DMS153 treated with DMSO at 0.1 percent for 48 hours (cell line): ENCODE data around the gene RNF20.
"Not testable (repeated sequence)": the region's sequence is repeated elsewhere in the genome, so short reads cannot be mapped to it uniquely, and the experiment has no call there.

ENCODE experiments used
- DNase-seq: peaks from one replicate; lab custom pipeline; 2025; ENCODE audit not compliant: unreplicated experiment; lab: John Stamatoyannopoulos, UW

RNF20 gene

GRCh38 chr9:101536351-101536750 lies 2.7 kb downstream of the RNF20 start:
- no peak for DNase-seq

DNA sequence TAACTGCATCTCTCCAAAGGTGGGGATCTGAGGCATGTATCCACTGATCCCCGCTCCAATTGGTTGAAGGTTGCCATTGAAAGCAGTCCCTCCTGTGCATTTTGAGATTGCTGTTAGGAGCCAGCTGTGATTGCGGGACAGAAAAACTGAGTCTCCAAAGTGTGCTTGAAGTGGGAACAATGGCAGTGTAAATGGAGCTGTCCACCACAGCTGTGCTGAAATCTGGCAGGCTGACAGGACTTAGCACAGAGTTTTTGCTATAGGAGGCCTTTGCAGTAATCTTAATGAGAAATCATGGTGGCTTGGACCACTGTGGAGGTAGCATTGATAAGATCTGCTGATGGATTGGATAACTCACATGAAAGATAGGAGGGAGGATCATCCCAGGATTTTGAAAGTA lies 3.3 kb downstream of the RNF20 start:
- DNase-seq: no peak

- no peak for DNase-seq
Observed at GRCh38 chr9:101540069-101540468, 6.4 kb downstream of the RNF20 start.

GRCh38 chr9:101543098-101543735 lies 9.6 kb downstream of the RNF20 start:
- DNase-seq: no peak

- not testable (repeated sequence) for DNase-seq
Observed at GRCh38 chr9:101549472-101550098, 15.9 kb downstream of the RNF20 start.

GRCh38 chr9:101561740-101562139 lies 28.1 kb downstream of the RNF20 start:
- DNase-seq: no peak

DNA sequence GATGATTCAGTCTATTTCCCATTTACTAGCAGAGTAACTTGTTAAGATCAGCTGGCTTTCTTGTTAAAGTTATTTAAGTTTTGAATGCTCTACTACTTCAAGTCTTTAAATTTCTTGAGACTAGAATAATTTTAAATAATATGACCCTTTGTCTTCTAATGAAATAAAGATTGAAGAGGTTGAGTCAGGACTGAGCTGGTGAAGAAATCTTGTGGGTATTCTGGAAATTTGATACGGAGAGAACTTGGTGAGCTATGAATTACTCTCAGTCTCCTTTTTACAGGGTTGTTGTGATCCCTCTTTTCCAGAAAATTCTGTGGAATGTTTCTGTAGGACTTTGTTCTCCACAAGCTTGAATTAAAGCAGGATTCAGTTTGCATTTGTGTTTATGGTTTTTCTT lies 29.3 kb downstream of the RNF20 start:
- DNase-seq: no peak

- no peak for DNase-seq
Observed at GRCh38 chr9:101564252-101564651, 30.6 kb downstream of the RNF20 start.

DNA sequence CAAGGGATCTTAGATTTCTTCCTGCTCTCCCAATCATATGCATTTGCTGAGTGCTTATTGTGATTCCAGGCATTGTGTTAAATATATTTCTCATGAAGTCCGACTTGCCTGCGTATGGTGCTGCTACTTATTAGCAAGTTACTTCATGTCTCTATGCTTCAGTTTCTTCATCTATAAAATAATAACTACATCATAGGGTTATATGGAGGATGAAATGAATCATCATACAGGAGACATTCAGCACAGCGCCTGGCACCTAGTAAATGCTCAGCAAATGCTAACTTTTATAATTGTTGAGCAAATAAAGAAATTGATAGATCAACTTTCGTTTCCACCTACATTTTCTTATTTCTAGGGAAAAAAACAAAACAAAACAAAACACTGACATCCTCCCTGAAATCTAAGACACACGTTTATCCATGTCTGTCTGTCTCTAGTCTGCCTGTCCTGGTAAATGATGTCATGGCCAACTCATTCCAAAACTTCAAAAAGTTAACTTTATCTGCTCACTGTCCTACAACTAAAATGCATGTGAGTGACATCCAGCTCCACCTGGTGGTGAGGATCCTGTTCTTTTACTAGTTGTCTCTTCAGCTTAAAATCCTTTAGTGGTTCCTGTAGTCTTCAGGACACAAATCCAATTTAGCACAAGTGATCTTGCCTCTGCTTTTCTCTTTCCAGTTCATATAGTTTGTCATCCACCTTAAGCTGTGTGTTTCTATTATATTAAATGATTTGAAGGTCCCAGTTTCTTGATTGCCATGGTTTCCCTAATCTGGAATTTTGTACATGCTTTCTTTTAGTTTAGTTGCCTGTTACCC lies 33.5 kb downstream of the RNF20 start:
- no peak for DNase-seq

DNA sequence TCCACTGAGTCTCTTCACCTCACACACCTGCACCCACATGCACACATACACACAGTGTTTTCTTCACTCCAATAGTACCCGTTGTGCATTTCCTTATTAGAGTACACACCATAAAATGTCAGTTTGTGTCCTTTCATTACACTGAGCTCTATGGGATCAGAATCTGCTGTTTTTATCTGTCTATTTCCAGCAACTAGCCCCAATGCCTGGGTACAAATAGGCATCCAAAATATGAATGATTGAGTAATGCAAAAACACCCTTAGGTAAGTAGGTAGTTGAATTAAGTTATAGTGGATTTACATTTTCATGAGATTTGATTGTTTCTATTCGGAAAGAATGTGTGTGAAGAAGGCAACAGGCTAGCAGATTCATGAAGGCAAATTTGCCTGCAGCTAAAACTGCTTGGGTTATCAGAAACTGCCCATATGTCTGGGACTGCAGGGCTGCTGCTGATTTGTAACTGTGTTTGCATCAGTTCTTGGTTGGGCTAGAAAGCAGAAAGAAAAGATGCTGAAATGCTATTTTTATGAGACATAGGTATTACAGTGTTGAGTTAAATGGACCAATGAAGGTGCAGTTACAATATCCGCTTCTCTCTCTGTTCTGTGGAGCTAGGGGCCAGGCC lies 34.2 kb downstream of the RNF20 start:
- no peak for DNase-seq

DNA sequence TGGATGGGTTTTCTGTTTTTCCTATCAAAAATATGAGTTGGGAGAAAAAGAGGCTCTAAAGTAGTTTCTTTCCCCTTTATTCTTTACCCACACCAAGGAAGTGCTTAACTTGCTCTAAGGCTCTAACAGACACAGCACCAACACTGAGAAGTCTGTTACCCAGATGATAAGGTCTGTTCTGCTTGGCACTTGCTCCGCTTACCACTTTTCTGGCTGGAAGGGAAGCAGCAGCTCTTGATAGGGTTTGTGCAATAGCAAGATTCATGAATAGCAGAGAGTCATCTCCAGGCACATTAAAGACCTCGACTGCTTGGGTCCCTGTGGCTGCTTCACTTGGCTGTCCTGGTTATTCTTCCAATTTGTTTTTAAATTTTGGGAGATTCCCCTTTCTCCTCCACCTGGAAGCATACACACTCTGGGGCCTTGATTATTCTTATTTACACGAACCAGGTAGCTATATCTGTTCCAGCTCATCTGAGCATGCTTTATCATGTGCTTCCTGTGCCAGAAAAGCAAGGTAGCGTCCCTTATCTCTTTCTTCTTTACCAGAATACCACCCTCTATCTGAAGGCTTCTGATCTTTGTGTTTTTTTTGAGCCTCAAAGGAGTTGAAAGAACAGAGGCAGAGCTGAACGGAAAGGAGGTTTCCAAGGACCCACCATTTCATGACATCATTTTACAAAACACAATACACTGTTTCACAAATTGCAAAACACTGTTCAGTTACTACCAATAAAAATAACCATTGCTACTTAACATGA lies 36.3 kb downstream of the RNF20 start:
- no peak for DNase-seq

GRCh38 chr9:101571114-101571513 lies 37.5 kb downstream of the RNF20 start:
- no peak for DNase-seq

GRCh38 chr9:101572316-101572715 lies 38.7 kb downstream of the RNF20 start:
- no peak for DNase-seq

DNA sequence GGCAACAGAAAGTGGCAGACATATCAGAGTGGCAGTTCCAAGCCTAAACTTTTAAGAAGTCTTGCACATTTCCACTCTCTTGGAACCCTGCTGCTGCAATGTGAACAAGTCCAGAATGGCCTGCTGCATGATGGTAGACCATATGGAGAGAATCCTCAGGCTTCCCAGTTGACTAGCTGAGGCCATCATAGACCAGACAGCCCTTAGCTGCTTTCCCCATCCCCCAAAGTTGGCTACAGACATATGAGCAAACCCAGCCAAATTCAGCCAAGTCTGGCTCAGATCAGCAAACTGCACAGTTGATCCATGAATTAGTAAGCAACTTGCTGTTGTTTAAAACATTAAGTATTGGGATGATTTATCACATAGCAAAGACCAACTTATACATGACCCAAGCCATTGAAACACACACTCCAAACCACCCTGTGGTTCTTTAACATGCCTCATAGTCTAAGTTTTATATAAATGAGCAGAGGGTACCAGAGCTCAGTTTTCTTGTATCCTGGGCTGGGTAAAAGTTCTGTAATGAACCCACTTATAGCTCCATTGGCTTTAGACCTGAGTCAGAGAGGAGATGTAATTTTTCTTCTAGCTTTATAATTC lies 41.2 kb downstream of the RNF20 start:
- no peak for DNase-seq

DNA sequence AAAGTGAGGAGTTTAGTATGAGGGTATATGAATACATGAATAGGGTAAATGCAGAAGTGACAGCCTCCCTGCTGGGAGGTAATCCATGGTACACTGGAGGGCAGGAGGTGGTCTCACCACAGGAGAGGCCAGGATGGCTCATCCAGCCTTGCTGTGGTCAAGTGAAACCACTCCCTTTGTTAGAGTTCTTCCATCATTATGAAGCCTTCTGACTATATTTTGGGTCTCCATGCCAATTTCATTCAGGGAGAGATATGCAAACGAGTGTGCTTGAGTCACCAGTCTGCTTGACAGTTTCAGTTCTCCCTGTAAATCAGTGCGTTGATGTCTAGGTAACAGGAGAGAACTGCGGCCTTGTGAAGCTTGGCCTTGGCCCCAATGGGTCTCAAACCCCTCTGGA lies 44.7 kb downstream of the RNF20 start:
- no peak for DNase-seq

- DNase-seq: no peak
Observed at GRCh38 chr9:101579711-101580545, 46.3 kb downstream of the RNF20 start.

DNA sequence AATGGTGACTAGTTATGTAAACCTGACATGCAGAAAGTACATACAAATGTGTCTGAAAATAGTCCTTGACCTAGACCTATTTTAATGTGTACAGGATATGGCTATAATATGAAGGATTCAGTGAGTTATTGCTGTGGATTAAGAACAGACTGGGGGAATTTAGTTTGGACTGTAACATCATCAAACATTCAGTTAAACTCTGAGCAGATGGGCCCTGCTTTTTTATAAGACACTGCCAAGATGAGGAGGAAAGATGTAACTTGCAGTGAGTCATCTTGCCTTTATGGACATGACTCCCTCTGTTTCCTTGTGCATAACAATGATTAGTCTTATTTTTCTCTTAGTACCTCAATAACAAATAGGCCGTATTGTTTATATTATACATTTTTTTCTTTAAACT lies 48.9 kb downstream of the RNF20 start:
- no peak for DNase-seq

DNA sequence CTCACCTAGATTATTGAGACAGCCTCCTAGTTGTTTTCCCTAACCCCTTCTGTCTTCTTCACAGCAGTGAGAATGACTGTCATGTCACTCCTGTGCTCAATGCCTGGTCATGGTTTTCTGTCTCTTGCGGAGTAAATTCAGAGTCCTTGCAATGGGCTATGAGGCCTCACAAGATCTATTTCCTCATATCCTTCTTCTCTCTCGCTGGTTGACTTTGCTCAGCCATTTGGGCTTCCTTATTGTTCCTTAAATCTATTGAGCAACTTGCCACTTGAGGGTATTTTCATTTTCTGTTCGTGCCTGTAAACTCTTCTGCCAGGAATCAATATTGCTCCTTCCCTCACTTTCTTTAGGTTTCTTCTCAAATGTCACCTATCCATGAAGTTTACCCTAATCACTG lies 52.1 kb downstream of the RNF20 start:
- no peak for DNase-seq

- no peak for DNase-seq
Observed at GRCh38 chr9:101586651-101587050, 53.0 kb downstream of the RNF20 start.
